ENCODE data around the gene PEF1. TPM values are rescaled to one million over a fixed set of nuclear protein-coding genes. Genes with fewer than 3 reads are reported as not detected.
A peak's percentile ranks its signal among the peaks of the same experiment; 100 is the strongest.

The PEF1 gene
- total RNA-seq, 1 donor from 2014 or later = 31.1 TPM

DNA sequence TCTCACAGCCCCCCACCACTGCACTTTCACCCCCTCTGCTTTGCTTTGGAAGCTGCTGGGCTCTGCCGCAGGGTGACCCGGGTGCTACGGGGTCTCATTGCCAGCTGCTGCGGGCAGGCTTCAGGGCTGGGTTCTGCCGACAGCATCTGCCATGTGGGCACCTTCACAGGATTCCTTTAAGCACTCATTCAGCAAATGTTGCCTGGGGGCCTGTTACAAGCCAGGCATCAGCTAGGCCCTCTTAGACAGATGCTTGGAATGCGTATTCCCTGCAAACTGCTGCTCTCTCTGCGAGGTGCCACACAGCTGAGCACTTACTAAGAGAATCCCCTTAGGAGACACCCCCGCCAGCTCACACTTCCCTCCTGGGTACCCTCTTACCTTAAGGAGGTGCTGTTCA lies 29.9 kb upstream of the PEF1 start:
- no peak for ATAC-seq (ENCODE audit: poor library complexity)
- intact Hi-C loops (cut with DNase I) = loop anchor here (5.0 kb wide), 1 partner anchor 38 kb away; no protein-coding TSS in a partner anchor
- DNase-seq = no peak

DNA sequence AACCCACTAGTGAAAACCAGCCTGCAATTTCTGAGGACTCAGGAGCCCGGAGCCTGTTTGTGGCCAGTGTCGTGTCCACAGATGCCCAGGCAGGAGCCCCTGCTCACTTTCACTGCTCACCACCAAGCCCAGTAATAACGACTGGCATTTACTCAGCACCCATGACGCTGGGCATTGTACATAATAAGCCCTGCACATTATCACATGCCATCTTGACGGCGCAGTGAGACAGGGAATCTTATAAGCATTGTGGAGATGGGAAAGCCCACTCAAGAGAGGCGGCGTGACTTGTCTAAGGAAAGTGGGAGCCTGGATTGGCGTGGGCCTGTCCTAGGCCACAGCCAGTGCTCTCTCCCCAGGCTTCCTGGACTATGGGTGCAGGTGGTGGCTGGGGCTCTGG lies 28.8 kb upstream of the PEF1 start:
- ATAC-seq (ENCODE audit: poor library complexity) (no peak), DNase-seq (no peak)
- intact Hi-C loops (cut with DNase I) = no loop called here

DNA sequence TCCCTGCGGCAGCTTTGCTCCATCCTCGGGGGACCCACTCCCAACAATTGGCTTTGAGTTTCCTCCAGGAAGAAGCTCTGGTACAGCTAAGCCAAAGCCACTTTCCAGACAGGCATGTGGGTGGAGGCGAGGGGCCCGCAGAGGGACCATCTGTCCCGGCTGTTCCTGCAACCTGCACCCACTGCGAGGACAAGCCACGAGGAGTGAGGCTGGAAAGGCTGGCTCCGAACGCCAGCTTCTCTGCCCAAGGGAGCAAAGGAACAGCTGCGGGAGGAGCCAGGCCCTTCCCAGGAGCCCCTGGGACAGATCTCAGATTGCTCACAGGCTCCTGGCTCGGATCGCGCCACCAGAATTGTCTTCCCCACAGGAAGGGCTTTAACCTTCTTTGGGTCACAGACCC lies 28.3 kb upstream of the PEF1 start:
- intact Hi-C loops (cut with DNase I) = no loop called here
- peak; percentile 21 for ATAC-seq (ENCODE audit: poor library complexity)
- no peak for DNase-seq

DNA sequence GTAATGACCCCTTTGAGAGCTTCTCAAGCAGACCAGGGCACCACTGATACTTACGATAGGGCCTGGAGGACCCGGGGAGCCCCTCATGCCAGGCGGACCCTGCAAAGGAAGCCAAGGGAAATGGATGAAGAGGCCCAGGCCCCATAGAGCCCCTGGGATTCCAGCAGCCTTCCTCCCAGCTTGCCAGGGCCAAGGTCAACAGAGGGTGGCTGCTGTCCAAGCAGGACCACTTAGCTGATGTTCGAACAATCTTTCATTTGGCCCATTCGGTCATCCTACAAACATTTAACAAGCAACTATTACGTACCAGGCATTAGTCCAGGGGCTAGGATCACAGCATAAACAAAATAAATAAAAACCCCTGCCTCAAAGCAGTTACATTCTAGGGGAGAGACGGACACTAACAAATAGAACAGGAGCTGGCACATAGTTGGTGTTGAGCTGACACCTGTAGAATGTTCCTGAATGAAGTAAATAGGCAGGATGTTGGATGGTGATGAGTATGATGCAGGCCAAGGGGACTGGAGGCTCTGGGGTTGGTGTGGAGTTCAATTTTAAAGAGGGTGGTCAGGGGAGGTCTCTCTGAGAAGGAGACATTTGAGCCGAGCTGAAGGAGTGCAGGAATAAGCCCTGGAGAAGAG lies 27.0 kb upstream of the PEF1 start:
- intact Hi-C loops (cut with DNase I) = no loop called here
- DNase-seq (no peak), ATAC-seq (ENCODE audit: poor library complexity) (no peak)

DNA sequence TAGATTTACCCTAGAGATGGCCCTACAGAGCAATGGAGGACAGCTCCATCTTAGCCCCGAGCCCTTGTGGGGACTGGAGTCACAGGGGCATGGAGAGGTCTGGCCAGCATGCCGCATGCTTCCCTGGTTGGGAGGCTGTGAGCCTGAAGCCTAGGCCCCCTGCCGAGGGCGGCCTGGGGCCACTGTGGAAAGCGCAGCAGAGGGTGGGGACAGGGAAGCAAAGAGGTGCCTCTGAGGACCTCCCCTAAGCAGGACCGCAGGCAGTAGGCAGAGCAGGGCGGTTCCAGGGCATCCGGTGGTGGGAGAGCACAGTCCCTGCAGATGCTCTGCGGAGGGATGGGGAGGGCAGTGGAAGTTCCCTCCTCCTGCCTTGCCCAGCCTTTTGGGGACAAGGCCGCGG lies 26.5 kb upstream of the PEF1 start:
- ATAC-seq (ENCODE audit: poor library complexity) (no peak), DNase-seq (no peak)
- intact Hi-C loops (cut with DNase I) = no loop called here

DNA sequence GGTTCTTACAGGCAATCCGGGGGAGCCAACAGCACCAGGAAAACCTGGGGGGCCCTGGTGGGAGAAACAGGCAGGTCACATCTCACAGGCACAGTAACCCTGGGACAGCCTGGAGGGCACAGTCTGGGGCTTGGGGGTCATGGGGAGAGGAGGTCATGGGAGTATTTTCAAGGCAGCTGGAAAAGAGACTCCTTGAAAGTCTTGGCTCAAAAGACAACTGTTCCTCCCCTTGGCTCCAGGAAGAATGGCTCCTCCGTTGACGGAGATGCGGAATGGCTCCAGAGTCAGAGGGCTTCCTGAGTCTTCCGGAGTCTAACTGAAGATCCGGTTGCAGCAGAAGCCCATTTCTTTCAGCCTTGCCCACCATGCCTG lies 25.9 kb upstream of the PEF1 start:
- intact Hi-C loops (cut with DNase I) = no loop called here
- ATAC-seq (ENCODE audit: poor library complexity) (peak; percentile 1), DNase-seq (no peak)

DNA sequence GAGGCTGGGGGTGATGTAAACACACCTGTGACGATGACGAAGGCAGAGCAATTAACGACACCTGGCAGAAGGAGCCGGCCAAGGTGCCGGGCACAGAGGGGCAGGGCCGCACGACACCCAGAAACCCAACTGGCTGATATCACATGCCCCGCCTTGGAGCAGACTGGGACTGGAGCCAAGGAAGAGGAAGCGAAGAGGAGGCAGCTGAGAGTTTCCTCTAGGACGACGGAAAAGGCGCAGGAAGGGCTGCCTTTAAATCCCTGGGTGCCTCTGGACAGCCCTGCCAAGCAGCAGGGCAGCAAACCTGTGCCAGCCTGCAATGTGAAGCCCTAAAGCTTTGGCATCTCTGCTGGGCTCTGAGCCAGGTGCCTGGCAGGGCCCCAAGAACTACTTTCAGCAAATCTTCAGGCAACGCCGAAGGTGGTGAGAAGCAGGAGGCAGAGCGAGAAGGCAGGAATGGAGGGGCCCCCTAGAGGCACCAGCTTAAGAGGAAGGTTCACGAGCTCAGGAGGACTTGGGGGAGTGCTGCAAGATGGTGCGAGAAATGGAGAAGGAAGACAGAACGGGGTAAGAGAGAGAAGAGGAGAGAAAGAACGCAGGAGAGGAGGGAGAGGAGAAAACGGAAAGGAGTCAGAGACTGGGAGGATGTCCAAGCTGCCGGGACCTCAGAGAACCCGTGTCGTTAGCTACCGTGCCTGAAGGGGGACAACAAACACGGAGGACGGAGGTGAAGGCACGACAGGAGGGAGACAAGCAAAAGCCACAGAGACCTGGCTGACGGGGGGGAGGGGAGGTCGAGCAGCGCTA lies 25.3 kb upstream of the PEF1 start:
- ATAC-seq (ENCODE audit: poor library complexity) = peak; percentile 76
- DNase-seq = peak; percentile 87
- intact Hi-C loops (cut with DNase I) = loop anchor here (10.0 kb wide), 1 partner anchor 395 kb away; no protein-coding TSS in a partner anchor

DNA sequence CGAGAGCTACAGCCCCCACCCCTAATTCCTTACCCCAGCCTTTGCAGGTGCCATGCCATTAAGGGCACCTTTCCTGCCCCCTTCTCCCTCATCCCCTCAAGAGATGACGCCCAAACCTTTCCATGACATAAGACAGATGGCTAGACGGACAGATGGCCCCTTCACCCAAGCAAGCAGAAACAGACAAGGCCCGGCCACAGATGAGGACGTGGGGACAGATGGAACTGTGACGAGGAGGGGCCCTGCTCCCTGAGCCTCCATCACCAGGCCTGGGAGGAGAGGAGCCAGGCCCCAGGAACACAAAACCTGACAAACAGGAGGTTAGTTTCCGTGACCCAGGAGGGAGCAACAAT lies 24.7 kb upstream of the PEF1 start:
- DNase-seq (no peak), ATAC-seq (ENCODE audit: poor library complexity) (no peak)
- intact Hi-C loops (cut with DNase I) = loop anchor here (10.0 kb wide), 1 partner anchor 395 kb away; no protein-coding TSS in a partner anchor

DNA sequence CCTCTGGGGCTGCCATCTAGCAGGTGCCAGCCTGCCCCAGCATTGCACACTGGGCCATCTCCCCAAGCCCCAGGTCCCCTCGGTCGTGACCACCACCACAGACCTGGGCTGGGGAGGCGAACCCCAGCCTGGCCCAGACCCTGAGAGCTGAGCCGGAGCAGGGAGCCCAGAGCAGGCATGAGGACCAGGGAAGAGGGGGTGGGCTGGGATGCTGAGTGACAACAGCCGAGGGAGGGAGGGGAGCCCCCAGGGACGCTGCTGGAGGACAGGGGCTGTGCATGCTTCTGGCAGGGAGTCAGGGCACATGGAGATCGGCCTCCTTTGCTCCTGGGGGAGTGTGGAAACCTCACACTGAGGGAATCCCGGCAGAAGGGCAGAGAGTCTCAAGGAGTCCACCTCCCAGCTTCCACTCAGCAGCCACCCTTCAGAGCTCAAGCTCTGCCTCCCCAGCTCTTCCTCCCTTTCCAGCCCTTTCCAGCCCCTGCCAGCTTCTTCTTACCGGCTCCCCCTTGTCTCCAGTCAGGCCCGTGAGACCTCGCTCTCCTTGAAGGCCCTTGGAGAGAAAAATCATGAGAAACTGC lies 23.7 kb upstream of the PEF1 start:
- intact Hi-C loops (cut with DNase I) = loop anchor here (10.0 kb wide), 1 partner anchor 396 kb away; no protein-coding TSS in a partner anchor
- ATAC-seq (ENCODE audit: poor library complexity) = no peak
- no peak for DNase-seq

DNA sequence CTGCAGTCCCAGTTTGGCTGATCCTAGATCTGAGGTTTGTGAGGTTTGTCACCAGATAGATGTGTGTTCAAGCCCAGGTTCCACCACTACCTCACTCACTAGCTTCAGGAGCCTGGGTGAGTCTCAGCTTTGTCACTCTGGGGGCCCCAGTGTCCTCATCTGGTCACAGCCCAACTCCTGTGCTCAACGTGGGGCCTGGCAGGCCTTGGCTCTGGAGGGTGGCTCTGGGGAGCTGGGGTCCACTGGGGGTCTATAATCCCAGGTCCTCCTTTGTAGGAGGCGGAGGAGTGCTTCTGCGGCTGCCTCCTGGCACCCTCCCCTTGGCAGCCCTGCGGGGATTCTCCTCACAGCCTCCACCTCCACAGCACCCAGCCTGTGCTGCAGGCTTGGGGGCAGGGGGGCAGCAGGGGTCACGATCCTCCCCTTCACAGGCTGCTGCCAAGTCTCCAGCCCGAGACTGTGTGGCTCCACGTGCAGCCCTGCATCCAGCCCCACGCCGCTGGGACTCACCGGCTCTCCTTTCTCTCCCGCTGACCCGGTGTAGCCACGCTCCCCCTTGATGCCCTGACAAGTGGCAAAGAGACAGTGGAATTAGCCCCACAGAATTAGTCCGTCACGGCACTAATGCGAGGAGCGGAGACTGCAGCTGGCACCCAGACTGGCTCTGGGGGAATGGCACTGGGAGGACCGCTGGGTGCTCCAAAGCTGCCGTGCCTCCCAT lies 22.5 kb upstream of the PEF1 start:
- intact Hi-C loops (cut with DNase I) = loop anchor here (10.0 kb wide), 1 partner anchor 398 kb away; no protein-coding TSS in a partner anchor

DNA sequence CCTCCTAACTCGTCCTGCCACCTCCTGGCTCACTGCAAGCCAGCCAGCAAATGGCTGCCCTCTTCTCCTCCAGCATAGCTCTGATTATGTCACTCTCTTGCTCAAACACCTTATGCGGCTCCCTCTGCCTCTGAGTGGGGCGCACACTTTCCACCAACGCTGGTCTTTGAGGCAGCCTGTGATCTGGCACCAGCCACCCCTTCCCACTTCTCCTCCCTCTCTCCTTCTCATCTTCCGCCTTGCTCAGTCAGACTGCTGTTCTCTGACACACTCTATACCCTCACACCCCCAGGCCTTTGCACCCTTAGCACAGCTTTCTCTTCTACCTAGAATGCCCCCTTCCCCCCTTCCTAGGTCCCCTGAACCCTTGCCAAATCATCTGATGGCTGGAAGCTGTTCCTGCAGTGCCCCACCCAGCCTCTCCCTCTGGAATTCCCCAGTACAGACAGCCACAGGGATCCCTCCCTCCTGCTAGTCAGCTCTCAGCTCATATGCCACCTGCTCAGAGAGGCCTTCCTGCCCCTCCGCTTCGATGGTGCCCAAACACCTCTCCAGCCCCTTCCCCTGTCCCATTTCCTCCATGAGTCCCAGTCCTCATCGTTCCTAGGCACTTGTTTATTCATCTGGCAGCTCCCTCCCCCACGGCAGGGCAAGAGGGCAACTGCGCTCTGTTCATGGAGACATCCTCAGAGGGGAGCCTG lies 21.7 kb upstream of the PEF1 start:
- ATAC-seq (ENCODE audit: poor library complexity) = no peak
- intact Hi-C loops (cut with DNase I) = loop anchor here (10.0 kb wide), 1 partner anchor 398 kb away; no protein-coding TSS in a partner anchor
- DNase-seq = no peak

More for the DNA sequence above, 22.5 kb upstream of the PEF1 start:
- DNase-seq (no peak), ATAC-seq (ENCODE audit: poor library complexity) (no peak)

DNA sequence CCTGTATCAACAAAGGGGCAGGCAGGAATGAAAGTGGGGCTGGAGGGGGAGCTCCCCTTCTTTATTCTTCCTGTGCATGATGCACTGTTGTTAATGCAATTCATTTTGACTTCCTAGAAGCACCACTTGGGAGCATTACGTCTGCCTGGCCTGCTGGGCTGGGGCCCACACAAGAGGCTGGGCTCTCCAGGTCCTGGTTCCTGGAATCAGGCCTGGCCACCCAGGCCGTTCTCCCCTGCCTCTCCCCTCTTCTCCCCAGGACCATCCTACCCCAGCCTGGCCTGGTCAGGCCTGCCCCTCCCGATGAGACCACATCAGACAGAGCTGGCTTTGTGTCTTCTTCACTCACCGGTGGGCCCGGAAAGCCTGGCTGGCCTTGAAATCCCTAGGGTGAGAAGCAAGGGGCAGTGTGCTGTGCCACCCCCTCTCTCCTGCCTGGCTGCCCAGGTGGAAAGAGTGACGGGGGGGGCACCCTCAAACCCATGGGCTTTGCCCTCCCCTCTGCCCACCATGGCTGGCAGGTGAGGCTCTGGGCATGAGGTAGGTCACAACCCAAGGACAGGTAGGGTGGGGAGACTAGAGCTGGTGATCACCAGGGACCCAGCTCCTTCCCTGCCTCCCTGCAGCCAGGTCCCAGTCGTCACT lies 20.7 kb upstream of the PEF1 start:
- DNase-seq (no peak), ATAC-seq (ENCODE audit: poor library complexity) (no peak)

DNA sequence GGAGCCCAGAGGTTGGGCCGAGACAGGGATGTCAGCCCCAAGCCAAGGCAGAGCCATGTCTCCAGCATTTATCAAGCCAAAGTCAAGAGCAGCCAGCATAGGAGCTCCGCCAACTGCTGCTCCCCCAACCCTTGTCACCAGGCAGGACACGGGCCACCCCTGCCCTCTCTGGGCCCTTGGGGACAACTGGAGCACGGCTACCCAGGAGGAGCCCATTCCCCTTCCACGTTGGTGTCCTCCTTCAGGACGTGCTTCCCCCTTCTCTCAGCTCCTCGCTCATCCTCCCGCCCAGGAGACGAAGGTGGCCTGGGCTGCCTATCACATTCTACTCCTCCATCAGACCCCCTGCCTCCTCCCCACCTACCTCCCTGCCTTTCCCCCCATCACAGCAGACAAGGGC lies 19.9 kb upstream of the PEF1 start:
- ATAC-seq (ENCODE audit: poor library complexity) = no peak
- no peak for DNase-seq
- intact Hi-C loops (cut with DNase I) = loop anchor here (2.0 to 10.0 kb wide), 3 partner anchors 124 to 400 kb away; no protein-coding TSS in a partner anchor

More for the DNA sequence above, 20.7 kb upstream of the PEF1 start:
- intact Hi-C loops (cut with DNase I) = loop anchor here (2.0 to 10.0 kb wide), 2 partner anchors 123 to 399 kb away; no protein-coding TSS in a partner anchor

DNA sequence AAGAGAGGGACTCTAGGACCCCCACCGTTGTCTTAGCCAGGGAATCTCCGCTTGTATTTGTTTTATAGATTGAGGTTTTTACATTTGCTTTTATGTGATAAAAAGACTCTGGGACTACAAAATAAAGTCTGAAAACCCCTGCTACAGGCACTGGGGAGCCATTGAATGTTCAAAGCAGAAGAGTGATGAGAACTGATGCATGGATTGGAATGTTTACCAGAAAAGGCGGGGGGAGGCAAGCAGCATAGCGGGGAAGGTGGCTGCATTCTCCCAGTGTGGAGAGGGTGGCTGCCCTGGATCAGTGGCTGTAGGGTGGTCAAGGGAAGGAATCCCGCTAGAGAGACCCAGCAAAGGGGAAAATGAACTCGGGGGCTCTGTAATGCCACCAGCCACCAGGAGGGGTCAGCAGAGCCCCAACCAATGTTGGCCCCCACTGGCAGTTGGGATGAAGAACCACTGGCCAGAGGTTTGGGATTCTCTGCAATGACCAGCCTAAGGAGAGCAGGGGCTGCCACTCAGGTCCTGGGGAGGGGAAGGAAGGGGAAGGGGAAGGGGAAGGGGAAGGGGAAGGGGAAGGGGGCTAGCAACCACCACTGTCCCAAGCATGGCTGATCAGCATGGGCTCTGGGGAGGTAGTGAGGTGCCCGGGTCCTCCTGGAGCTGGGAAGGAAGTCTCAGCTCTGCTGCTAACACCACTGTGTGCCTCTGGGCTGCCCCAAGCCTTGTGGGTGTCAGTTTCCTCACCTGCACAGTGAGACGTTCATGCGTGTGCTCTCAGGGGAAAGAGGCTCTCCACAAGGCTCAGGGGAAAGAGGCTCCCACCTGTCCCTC lies 19.2 kb upstream of the PEF1 start:
- intact Hi-C loops (cut with DNase I) = loop anchor here (2.0 to 10.0 kb wide), 3 partner anchors 125 to 401 kb away; no protein-coding TSS in a partner anchor
- peak; percentile 71 for ATAC-seq (ENCODE audit: poor library complexity)
- DNase-seq = peak; percentile 69

DNA sequence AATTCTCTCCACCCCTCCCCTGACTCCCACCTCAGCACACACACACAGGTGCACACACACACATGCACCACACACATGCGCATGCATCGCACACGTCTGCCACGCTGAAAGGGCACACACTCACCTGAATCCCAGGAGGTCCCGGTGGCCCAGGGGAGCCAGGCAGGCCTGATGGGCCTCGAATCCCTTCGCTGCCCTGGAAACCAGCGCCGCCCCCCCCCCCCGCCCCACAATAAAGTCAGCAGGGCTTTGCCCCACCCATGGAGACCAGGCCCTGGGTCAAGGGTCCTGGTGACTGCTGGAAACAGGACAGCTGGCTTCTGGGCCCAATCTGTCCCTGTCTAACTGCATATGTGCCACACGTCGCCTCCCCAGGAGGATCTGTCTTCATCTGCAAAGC lies 17.8 kb upstream of the PEF1 start:
- ATAC-seq (ENCODE audit: poor library complexity) (no peak), DNase-seq (no peak)
- intact Hi-C loops (cut with DNase I) = loop anchor here (5.0 to 10.0 kb wide), 2 partner anchors 305 to 402 kb away; no protein-coding TSS in a partner anchor

DNA sequence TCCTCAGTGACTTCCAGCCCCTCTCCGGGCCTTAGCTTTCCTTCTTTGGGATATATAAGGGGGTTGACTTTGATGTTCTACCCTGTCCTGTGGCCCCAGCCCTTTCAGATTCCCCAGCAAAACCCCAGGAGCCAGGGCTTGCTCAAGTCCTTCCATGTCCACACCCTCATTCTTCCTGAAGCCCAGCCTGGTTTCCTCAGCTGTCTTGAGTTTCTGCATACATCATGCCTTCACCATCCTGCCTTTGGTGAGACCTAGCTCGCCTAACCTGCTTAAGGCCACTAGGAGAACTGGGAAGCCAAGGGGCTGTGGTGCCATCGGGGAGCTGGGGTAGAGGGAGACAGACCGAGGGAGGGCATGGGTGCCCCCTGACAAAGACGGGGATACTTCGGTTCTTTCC lies 17.2 kb upstream of the PEF1 start:
- DNase-seq = no peak
- intact Hi-C loops (cut with DNase I) = loop anchor here (5.0 to 10.0 kb wide), 2 partner anchors 305 to 403 kb away; no protein-coding TSS in a partner anchor
- no peak for ATAC-seq (ENCODE audit: poor library complexity)

All from Right ventricle myocardium superior (tissue), 1 donor.